Measurements from ENCODE around the gene PITX1.

DNA sequence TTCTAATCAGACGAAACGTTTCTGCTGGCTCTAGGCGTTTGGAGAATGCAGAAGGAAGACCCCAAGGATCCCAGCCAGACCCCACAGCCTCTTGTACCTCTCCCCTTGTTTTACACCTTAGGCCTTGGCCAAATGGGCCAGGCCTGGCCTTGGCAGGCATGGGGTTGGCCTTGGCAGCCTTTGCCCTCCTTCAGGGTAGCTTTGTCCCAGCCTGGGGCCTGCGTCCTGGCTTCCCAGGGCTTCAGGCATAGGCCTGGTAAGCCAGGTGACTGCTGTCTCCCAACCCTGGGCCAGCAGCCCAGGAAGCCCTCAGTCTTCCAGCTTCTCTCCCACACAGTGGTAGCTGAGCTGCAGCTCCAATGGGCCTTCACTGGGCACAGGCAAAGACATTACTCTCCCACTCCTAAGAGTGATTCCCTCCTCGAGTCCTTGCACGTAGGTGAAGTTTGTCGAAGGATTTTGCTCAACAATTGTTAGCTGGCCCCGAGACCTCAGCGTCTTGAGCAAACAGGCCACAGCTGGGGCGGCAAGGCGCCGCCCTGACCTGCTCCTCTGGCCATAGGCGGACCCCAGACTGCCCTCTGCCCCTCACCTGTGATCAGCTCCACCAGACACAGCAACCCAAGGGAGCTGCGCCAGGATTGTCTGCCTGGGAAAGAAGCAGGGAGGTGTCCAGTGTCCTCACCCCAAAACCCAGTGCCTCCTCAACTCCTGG lies 1.1 kb upstream of the PITX1 start:
- TF ChIP-seq GATA2 (IDR thresholded peaks at IDR 0.05; ENCODE audit: low read depth, low read length) (no peak), GATA3 (IDR thresholded peaks at IDR 0.05; ENCODE audit: low read depth, low read length) (no peak)

Measured in SH-SY5Y (cell line).